GM23338 (cell line): ENCODE results near the gene PPM1E. TPM values are rescaled to one million over a fixed set of nuclear protein-coding genes. Genes with fewer than 3 reads are reported as not detected.

Experiments used
- ATAC-seq: fragments of 200-7000 bp; cut with Tn5 transposase; 3 replicates; pipeline ENCODE4 v1.9.1; 2020
- DNase-seq: peaks from one replicate; pipeline ENCODE4 v3.0.0-alpha.2; 2015; ENCODE audit warnings: low spot score
- H2AFZ ChIP-seq: fragments of 200-600 bp; sonication (generic); 2 replicates; pipeline ENCODE4 v1.8.0; 2016; ENCODE audit warnings: antibody characterized with exemption, mild to moderate bottlenecking, moderate library complexity
- H3F3A ChIP-seq: fragments of 200-600 bp; sonication (generic); replicated peaks from 2 replicates; pipeline ENCODE4 v1.8.0; 2017; ENCODE audit warnings: antibody characterized with exemption, mixed run types, low read depth
- H3K27ac ChIP-seq: fragments of 200-600 bp; sonication (generic); 2 replicates; pipeline ENCODE4 v1.6.1; 2016; ENCODE audit warnings: low read depth
- H3K27me3 ChIP-seq: fragments of 200-600 bp; sonication (generic); 2 replicates; pipeline ENCODE4 v1.8.0; 2016; ENCODE audit warnings: mild to moderate bottlenecking, mixed run types, moderate library complexity; ENCODE audit not compliant: insufficient read depth
- H3K36me3 ChIP-seq: fragments of 200-600 bp; sonication (generic); 2 replicates; pipeline ENCODE4 v1.8.0; 2016; ENCODE audit warnings: mild to moderate bottlenecking; ENCODE audit not compliant: insufficient read depth
- H3K4me1 ChIP-seq: fragments of 200-600 bp; sonication (generic); 2 replicates; pipeline ENCODE4 v1.8.0; 2016; ENCODE audit warnings: mild to moderate bottlenecking, moderate library complexity; ENCODE audit not compliant: insufficient read depth
- H3K4me2 ChIP-seq: fragments of 200-600 bp; sonication (generic); 2 replicates; pipeline ENCODE4 v1.7.1; 2017; ENCODE audit warnings: mixed run types
- H3K4me3 ChIP-seq: fragments of 200-600 bp; sonication (generic); 2 replicates; pipeline ENCODE4 v1.6.1; 2016; ENCODE audit warnings: mixed run types
- H3K79me2 ChIP-seq: fragments of 200-600 bp; sonication (generic); replicated peaks from 2 replicates; pipeline ENCODE4 v1.8.0; 2017; ENCODE audit warnings: mild to moderate bottlenecking; ENCODE audit not compliant: insufficient read depth
- H3K9me2 ChIP-seq: fragments of 200-600 bp; sonication (generic); 2 replicates; pipeline ENCODE4 v1.8.0; 2017; ENCODE audit not compliant: insufficient read depth
- H4K20me1 ChIP-seq: fragments of 200-600 bp; sonication (generic); replicated peaks from 2 replicates; pipeline ENCODE4 v1.8.0; 2017; ENCODE audit warnings: mild to moderate bottlenecking; ENCODE audit not compliant: insufficient read depth
- H3K27ac Mint-ChIP-seq: 2 replicates; pipeline ENCODE4 v1.8.0; 2020; ENCODE audit warnings: inconsistent platforms, mild to moderate bottlenecking, moderate library complexity, mixed read lengths
- H3K27me3 Mint-ChIP-seq: 3 replicates; pipeline ENCODE4 v1.8.0; 2022; ENCODE audit warnings: low read depth, mild to moderate bottlenecking, moderate library complexity, mixed read lengths, inconsistent platforms; ENCODE audit not compliant: insufficient read depth, poor library complexity
- H3K36me3 Mint-ChIP-seq: 3 replicates; pipeline ENCODE4 v1.8.0; 2021; ENCODE audit warnings: low read depth, mild to moderate bottlenecking, inconsistent platforms, moderate library complexity, mixed read lengths
- H3K4me1 Mint-ChIP-seq: 3 replicates; pipeline ENCODE4 v1.8.0; 2020; ENCODE audit warnings: mild to moderate bottlenecking, inconsistent platforms, mixed read lengths
- H3K4me3 Mint-ChIP-seq: 3 replicates; pipeline ENCODE4 v1.8.0; 2021; ENCODE audit warnings: moderate library complexity, mild to moderate bottlenecking, inconsistent platforms, mixed read lengths
- H3K9me3 Mint-ChIP-seq: 3 replicates; pipeline ENCODE4 v1.8.0; 2020; ENCODE audit warnings: moderate library complexity, mild to moderate bottlenecking, inconsistent platforms, mixed read lengths
- CREB1 ChIP-seq: fragments of 250-450 bp; sonication (Bioruptor Pico); IDR thresholded peaks from 2 replicates; pipeline ENCODE4 v1.5.0; 2020; ENCODE audit warnings: low read depth, mild to moderate bottlenecking, moderate library complexity
- EZH2 ChIP-seq: fragments of 200-600 bp; sonication (generic); IDR thresholded peaks from one replicate; pipeline ENCODE4 v1.8.0; 2017; ENCODE audit warnings: antibody characterized with exemption, mild to moderate bottlenecking, low read depth; ENCODE audit not compliant: unreplicated experiment
- JUNB ChIP-seq: IDR thresholded peaks from one replicate; pipeline ENCODE4 v1.6.1; 2016; ENCODE audit warnings: antibody characterized with exemption; ENCODE audit not compliant: unreplicated experiment
- NANOG ChIP-seq: IDR thresholded peaks from 2 replicates; pipeline ENCODE4 v1.6.1; 2016; ENCODE audit warnings: antibody characterized with exemption, borderline replicate concordance
- POLR2AphosphoS5 ChIP-seq: IDR thresholded peaks from 2 replicates; pipeline ENCODE4 v1.6.1; 2016; ENCODE audit warnings: antibody characterized with exemption, low read depth
- STAT1 ChIP-seq: IDR thresholded peaks from one replicate; pipeline ENCODE4 v1.6.1; 2016; ENCODE audit warnings: antibody characterized with exemption; ENCODE audit not compliant: unreplicated experiment
- ZNF114 ChIP-seq: fragments of 250-450 bp; sonication (Bioruptor Pico); IDR thresholded peaks from 2 replicates; pipeline ENCODE4 v1.5.0; 2020; ENCODE audit warnings: mild to moderate bottlenecking, moderate library complexity
- ZNF331 ChIP-seq: fragments of 250-450 bp; sonication (Bioruptor Pico); IDR thresholded peaks from 2 replicates; pipeline ENCODE4 v1.5.0; 2020; ENCODE audit warnings: low read depth, mild to moderate bottlenecking, moderate library complexity
- polyA plus RNA-seq: library from polyadenylated mRNA; unstranded; fragments of >200 nt; fragmentation: Nextera tagmentation; extraction: Ambion mirVana; gene quantifications from 2 replicates; pipeline ENCODE4 v1.2.1, GENCODE V29; 2016
- total RNA-seq: library from RNA; depleted of rRNA; stranded (reverse); fragments of >200 nt; shearing (Covaris generic); gene quantifications from 2 replicates; pipeline ENCODE4 v1.2.3, GENCODE V29; 2014
- TF ChIP-seq, protein P1 (sequence below): IDR thresholded peaks from one replicate; pipeline ENCODE4 v1.6.1; 2018; ENCODE audit warnings: antibody characterized with exemption; ENCODE audit not compliant: unreplicated experiment
- TF ChIP-seq, protein P2 (sequence below): IDR thresholded peaks from 2 replicates; pipeline ENCODE4 v1.6.1; 2016; ENCODE audit warnings: antibody characterized with exemption
- TF ChIP-seq, protein P3 (sequence below): fragments of 250-450 bp; sonication (Bioruptor Pico); IDR thresholded peaks from 2 replicates; pipeline ENCODE4 v1.5.0; 2020; ENCODE audit warnings: mild to moderate bottlenecking, moderate library complexity

PPM1E gene
- total and polyA plus RNA-seq, 2 experiments from 2014 or later = 2.1 to 13.8 TPM

DNA sequence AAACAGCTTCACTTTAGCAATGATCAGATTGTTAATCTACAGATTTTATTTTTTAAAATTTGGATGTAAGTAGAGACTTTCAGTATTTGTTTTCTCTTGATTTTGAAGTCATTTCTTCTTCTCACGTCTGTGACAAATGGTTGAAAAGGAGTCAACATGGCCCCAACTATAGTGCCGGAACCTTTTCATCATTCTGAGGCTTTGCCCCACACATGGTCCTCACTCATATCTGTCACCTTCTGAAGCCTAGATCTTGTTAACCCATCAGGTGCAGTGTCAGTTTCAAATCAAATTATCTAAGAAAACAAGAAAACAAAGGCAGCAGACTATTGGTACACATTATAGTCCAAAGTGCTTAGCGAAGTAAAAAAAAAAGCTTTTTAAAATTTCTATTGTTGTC is 227.0 kb downstream of the PPM1E start:
- ATAC-seq = no peak
- Histone ChIP-seq H3K9me2 (no peaks in the 10 kb centered on the region), H2AFZ (no peak overlapping the region), H3K4me1 (0 out of 2 replicates have a peak, but pooled peaks cover 3% of the 10 kb centered on the region), H3K27me3 (no peaks in the 10 kb centered on the region), H3K4me2 (no peak overlapping the region), H3F3A (no peaks in the 10 kb centered on the region; the same call in 1 of the 2 replicates), H3K79me2 (no peaks in the 10 kb centered on the region), H3K36me3 (no peaks in the 10 kb centered on the region), H4K20me1 (no peaks in the 10 kb centered on the region), H3K27ac (no peak overlapping the region), H3K4me3 (no peak overlapping the region)
- no peak overlapping the region for H3K27ac Mint-ChIP-seq
- TF ChIP-seq JUNB (no peak), ZNF114 (CRISPR knock-in tag) (no peak), STAT1 (no peak), POLR2AphosphoS5 (no peak)
- TF ChIP-seq, protein P1, sequence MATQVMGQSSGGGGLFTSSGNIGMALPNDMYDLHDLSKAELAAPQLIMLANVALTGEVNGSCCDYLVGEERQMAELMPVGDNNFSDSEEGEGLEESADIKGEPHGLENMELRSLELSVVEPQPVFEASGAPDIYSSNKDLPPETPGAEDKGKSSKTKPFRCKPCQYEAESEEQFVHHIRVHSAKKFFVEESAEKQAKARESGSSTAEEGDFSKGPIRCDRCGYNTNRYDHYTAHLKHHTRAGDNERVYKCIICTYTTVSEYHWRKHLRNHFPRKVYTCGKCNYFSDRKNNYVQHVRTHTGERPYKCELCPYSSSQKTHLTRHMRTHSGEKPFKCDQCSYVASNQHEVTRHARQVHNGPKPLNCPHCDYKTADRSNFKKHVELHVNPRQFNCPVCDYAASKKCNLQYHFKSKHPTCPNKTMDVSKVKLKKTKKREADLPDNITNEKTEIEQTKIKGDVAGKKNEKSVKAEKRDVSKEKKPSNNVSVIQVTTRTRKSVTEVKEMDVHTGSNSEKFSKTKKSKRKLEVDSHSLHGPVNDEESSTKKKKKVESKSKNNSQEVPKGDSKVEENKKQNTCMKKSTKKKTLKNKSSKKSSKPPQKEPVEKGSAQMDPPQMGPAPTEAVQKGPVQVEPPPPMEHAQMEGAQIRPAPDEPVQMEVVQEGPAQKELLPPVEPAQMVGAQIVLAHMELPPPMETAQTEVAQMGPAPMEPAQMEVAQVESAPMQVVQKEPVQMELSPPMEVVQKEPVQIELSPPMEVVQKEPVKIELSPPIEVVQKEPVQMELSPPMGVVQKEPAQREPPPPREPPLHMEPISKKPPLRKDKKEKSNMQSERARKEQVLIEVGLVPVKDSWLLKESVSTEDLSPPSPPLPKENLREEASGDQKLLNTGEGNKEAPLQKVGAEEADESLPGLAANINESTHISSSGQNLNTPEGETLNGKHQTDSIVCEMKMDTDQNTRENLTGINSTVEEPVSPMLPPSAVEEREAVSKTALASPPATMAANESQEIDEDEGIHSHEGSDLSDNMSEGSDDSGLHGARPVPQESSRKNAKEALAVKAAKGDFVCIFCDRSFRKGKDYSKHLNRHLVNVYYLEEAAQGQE = no peak
- TF ChIP-seq, protein P2, sequence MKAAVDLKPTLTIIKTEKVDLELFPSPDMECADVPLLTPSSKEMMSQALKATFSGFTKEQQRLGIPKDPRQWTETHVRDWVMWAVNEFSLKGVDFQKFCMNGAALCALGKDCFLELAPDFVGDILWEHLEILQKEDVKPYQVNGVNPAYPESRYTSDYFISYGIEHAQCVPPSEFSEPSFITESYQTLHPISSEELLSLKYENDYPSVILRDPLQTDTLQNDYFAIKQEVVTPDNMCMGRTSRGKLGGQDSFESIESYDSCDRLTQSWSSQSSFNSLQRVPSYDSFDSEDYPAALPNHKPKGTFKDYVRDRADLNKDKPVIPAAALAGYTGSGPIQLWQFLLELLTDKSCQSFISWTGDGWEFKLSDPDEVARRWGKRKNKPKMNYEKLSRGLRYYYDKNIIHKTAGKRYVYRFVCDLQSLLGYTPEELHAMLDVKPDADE = no peak
- no peaks in the 10 kb centered on the region for H3K36me3 Mint-ChIP-seq
- peaks cover 19% of the 10 kb centered on the region for H3K4me1 Mint-ChIP-seq
- no peaks in the 10 kb centered on the region for H3K9me3 Mint-ChIP-seq
- no peak overlapping the region for H3K4me3 Mint-ChIP-seq
- DNase-seq = no peak
- H3K27me3 Mint-ChIP-seq = peaks cover 4% of the 10 kb centered on the region

DNA sequence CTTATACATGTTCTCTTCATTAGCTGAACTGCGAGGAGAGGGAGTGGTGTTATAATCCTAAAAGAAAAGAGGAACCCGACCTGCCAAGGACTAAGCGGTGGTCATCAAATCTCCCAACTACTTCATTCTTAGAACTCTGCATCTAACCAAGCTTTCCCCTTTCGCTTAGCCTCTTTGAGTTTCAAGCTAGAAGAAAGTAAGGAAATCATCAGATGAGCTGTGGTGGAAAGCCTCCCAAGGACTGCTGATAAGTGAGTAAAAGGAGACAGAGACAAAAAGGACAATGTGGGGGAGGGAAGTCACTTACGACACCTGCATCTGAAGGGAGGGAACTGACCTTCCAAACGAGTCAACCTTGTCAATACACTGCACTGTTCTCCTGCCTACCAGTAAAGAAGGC is 229.7 kb downstream of the PPM1E start:
- DNase-seq = no peak
- no peak overlapping the region for H3K4me2 ChIP-seq
- no peaks in the 10 kb centered on the region for H3K9me2 ChIP-seq
- no peak overlapping the region for H3K4me3 ChIP-seq
- peak; percentile 39; the same call in 2 of the 3 replicates for ATAC-seq
- H3K27ac Mint-ChIP-seq = peak overlapping the region; percentile 79
- H3K9me3 Mint-ChIP-seq = no peaks in the 10 kb centered on the region; the same call in 2 of the 3 replicates
- H3K36me3 Mint-ChIP-seq = no peaks in the 10 kb centered on the region
- H3K36me3 ChIP-seq = no peaks in the 10 kb centered on the region
- no peaks in the 10 kb centered on the region for H3K79me2 ChIP-seq
- peaks cover 8% of the 10 kb centered on the region for H3K27me3 Mint-ChIP-seq
- peaks cover 28% of the 10 kb centered on the region for H3K4me1 Mint-ChIP-seq
- H4K20me1 ChIP-seq = no peaks in the 10 kb centered on the region
- H3K27me3 ChIP-seq = no peaks in the 10 kb centered on the region
- no peak overlapping the region for H2AFZ ChIP-seq
- H3K27ac ChIP-seq = no peak overlapping the region
- no peaks in the 10 kb centered on the region; the same call in 1 of the 2 replicates for H3F3A ChIP-seq
- 0 out of 2 replicates have a peak, but pooled peaks cover 6% of the 10 kb centered on the region for H3K4me1 ChIP-seq
- H3K4me3 Mint-ChIP-seq = no peak overlapping the region
- TF ChIP-seq POLR2AphosphoS5 (no peak), ZNF114 (CRISPR knock-in tag) (no peak), CREB1 (no peak), NANOG (no peak), STAT1 (no peak), EZH2 (no peak), JUNB (no peak), ZNF331 (CRISPR knock-in tag) (no peak)
- TF ChIP-seq, protein P3, sequence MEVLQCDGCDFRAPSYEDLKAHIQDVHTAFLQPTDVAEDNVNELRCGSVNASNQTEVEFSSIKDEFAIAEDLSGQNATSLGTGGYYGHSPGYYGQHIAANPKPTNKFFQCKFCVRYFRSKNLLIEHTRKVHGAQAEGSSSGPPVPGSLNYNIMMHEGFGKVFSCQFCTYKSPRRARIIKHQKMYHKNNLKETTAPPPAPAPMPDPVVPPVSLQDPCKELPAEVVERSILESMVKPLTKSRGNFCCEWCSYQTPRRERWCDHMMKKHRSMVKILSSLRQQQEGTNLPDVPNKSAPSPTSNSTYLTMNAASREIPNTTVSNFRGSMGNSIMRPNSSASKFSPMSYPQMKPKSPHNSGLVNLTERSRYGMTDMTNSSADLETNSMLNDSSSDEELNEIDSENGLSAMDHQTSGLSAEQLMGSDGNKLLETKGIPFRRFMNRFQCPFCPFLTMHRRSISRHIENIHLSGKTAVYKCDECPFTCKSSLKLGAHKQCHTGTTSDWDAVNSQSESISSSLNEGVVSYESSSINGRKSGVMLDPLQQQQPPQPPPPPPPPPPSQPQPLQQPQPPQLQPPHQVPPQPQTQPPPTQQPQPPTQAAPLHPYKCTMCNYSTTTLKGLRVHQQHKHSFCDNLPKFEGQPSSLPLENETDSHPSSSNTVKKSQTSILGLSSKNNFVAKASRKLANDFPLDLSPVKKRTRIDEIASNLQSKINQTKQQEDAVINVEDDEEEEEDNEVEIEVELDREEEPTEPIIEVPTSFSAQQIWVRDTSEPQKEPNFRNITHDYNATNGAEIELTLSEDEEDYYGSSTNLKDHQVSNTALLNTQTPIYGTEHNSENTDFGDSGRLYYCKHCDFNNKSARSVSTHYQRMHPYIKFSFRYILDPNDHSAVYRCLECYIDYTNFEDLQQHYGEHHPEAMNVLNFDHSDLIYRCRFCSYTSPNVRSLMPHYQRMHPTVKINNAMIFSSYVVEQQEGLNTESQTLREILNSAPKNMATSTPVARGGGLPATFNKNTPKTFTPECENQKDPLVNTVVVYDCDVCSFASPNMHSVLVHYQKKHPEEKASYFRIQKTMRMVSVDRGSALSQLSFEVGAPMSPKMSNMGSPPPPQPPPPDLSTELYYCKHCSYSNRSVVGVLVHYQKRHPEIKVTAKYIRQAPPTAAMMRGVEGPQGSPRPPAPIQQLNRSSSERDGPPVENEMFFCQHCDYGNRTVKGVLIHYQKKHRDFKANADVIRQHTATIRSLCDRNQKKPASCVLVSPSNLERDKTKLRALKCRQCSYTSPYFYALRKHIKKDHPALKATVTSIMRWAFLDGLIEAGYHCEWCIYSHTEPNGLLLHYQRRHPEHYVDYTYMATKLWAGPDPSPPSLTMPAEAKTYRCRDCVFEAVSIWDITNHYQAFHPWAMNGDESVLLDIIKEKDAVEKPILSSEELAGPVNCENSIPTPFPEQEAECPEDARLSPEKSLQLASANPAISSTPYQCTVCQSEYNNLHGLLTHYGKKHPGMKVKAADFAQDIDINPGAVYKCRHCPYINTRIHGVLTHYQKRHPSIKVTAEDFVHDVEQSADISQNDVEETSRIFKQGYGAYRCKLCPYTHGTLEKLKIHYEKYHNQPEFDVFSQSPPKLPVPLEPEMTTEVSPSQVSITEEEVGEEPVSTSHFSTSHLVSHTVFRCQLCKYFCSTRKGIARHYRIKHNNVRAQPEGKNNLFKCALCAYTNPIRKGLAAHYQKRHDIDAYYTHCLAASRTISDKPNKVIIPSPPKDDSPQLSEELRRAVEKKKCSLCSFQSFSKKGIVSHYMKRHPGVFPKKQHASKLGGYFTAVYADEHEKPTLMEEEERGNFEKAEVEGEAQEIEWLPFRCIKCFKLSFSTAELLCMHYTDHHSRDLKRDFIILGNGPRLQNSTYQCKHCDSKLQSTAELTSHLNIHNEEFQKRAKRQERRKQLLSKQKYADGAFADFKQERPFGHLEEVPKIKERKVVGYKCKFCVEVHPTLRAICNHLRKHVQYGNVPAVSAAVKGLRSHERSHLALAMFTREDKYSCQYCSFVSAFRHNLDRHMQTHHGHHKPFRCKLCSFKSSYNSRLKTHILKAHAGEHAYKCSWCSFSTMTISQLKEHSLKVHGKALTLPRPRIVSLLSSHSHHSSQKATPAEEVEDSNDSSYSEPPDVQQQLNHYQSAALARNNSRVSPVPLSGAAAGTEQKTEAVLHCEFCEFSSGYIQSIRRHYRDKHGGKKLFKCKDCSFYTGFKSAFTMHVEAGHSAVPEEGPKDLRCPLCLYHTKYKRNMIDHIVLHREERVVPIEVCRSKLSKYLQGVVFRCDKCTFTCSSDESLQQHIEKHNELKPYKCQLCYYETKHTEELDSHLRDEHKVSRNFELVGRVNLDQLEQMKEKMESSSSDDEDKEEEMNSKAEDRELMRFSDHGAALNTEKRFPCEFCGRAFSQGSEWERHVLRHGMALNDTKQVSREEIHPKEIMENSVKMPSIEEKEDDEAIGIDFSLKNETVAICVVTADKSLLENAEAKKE (CRISPR knock-in tag) = no peak
